ENCODE results near the gene SLC23A1.

The SLC23A1 gene

GRCh38 chr5:139383275-139383992 lies at the start of gene SLC23A1:
Gene SLC23A1, minus strand, starts transcription at chr5:139383297. Its CDS starts 44 bp downstream, at chr5:139383253.
- Histone ChIP-seq H3K27ac (ENCODE audit: low read depth, low read length) (no peak within 1 kb of the TSS), H3K9ac (ENCODE audit: low read length) (no peak within 1 kb of the TSS), H3K4me3 (ENCODE audit: low read length) (no peak within 1 kb of the TSS), H3K27me3 (ENCODE audit: control insufficient read depth, insufficient read depth, low read length) (no peaks in the 10 kb centered on the region), H3K36me3 (ENCODE audit: control insufficient read depth, insufficient read depth, low read length) (no peaks in the 10 kb centered on the region), H3K4me1 (ENCODE audit: control insufficient read depth, insufficient read depth, low read length) (no peaks in the 10 kb centered on the region)

- Histone ChIP-seq H3K27ac (ENCODE audit: low read depth, low read length) (no peak overlapping the region), H3K4me3 (ENCODE audit: low read length) (no peak overlapping the region), H3K27me3 (ENCODE audit: control insufficient read depth, insufficient read depth, low read length) (no peaks in the 10 kb centered on the region), H3K4me1 (ENCODE audit: control insufficient read depth, insufficient read depth, low read length) (no peaks in the 10 kb centered on the region), H3K36me3 (ENCODE audit: control insufficient read depth, insufficient read depth, low read length) (no peaks in the 10 kb centered on the region), H3K9ac (ENCODE audit: low read length) (no peak overlapping the region)
Observed at GRCh38 chr5:139431706-139432105, 48.6 kb upstream of the SLC23A1 start.

GRCh38 chr5:139430015-139430414 lies 46.9 kb upstream of the SLC23A1 start:
- H3K27ac ChIP-seq (ENCODE audit: low read depth, low read length) = no peak overlapping the region
- H3K27me3 ChIP-seq (ENCODE audit: control insufficient read depth, insufficient read depth, low read length) = no peaks in the 10 kb centered on the region
- H3K4me1 ChIP-seq (ENCODE audit: control insufficient read depth, insufficient read depth, low read length) = no peaks in the 10 kb centered on the region
- H3K4me3 ChIP-seq (ENCODE audit: low read length) = no peak overlapping the region
- H3K9ac ChIP-seq (ENCODE audit: low read length) = no peak overlapping the region
- no peaks in the 10 kb centered on the region for H3K36me3 ChIP-seq (ENCODE audit: control insufficient read depth, insufficient read depth, low read length)

GRCh38 chr5:139426203-139426885 lies 43.2 kb upstream of the SLC23A1 start:
- Histone ChIP-seq H3K27me3 (ENCODE audit: control insufficient read depth, insufficient read depth, low read length) (no peaks in the 10 kb centered on the region), H3K36me3 (ENCODE audit: control insufficient read depth, insufficient read depth, low read length) (no peaks in the 10 kb centered on the region), H3K9ac (ENCODE audit: low read length) (no peak overlapping the region), H3K4me3 (ENCODE audit: low read length) (no peak overlapping the region), H3K4me1 (ENCODE audit: control insufficient read depth, insufficient read depth, low read length) (no peaks in the 10 kb centered on the region), H3K27ac (ENCODE audit: low read depth, low read length) (no peak overlapping the region)

GRCh38 chr5:139425497-139425896 lies 42.4 kb upstream of the SLC23A1 start:
- Histone ChIP-seq H3K9ac (ENCODE audit: low read length) (no peak overlapping the region), H3K4me3 (ENCODE audit: low read length) (no peak overlapping the region), H3K4me1 (ENCODE audit: control insufficient read depth, insufficient read depth, low read length) (no peaks in the 10 kb centered on the region), H3K36me3 (ENCODE audit: control insufficient read depth, insufficient read depth, low read length) (no peaks in the 10 kb centered on the region), H3K27me3 (ENCODE audit: control insufficient read depth, insufficient read depth, low read length) (no peaks in the 10 kb centered on the region), H3K27ac (ENCODE audit: low read depth, low read length) (no peak overlapping the region)

- H3K4me3 ChIP-seq (ENCODE audit: low read length) = no peak overlapping the region
- H3K27ac ChIP-seq (ENCODE audit: low read depth, low read length) = no peak overlapping the region
- H3K27me3 ChIP-seq (ENCODE audit: control insufficient read depth, insufficient read depth, low read length) = no peaks in the 10 kb centered on the region
- peaks cover 2% of the 10 kb centered on the region for H3K4me1 ChIP-seq (ENCODE audit: control insufficient read depth, insufficient read depth, low read length)
- H3K36me3 ChIP-seq (ENCODE audit: control insufficient read depth, insufficient read depth, low read length) = peaks cover 7% of the 10 kb centered on the region
- no peak overlapping the region for H3K9ac ChIP-seq (ENCODE audit: low read length)
Observed at GRCh38 chr5:139422307-139422893, 39.3 kb upstream of the SLC23A1 start.

- peaks cover 7% of the 10 kb centered on the region for H3K36me3 ChIP-seq (ENCODE audit: control insufficient read depth, insufficient read depth, low read length)
- no peak overlapping the region for H3K27ac ChIP-seq (ENCODE audit: low read depth, low read length)
Observed at GRCh38 chr5:139419226-139420192, 36.4 kb upstream of the SLC23A1 start.

GRCh38 chr5:139418793-139419192 lies 35.7 kb upstream of the SLC23A1 start:
- Histone ChIP-seq H3K27ac (ENCODE audit: low read depth, low read length) (no peak overlapping the region), H3K36me3 (ENCODE audit: control insufficient read depth, insufficient read depth, low read length) (peaks cover 7% of the 10 kb centered on the region), H3K4me3 (ENCODE audit: low read length) (no peak overlapping the region), H3K4me1 (ENCODE audit: control insufficient read depth, insufficient read depth, low read length) (peaks cover 23% of the 10 kb centered on the region), H3K9ac (ENCODE audit: low read length) (no peak overlapping the region), H3K27me3 (ENCODE audit: control insufficient read depth, insufficient read depth, low read length) (no peaks in the 10 kb centered on the region)

More at GRCh38 chr5:139419226-139420192, 36.4 kb upstream of the SLC23A1 start:
- Histone ChIP-seq H3K27me3 (ENCODE audit: control insufficient read depth, insufficient read depth, low read length) (no peaks in the 10 kb centered on the region), H3K4me1 (ENCODE audit: control insufficient read depth, insufficient read depth, low read length) (peaks cover 20% of the 10 kb centered on the region), H3K9ac (ENCODE audit: low read length) (no peak overlapping the region), H3K4me3 (ENCODE audit: low read length) (no peak overlapping the region)

- H3K4me1 ChIP-seq (ENCODE audit: control insufficient read depth, insufficient read depth, low read length) = peaks cover 23% of the 10 kb centered on the region
- H3K9ac ChIP-seq (ENCODE audit: low read length) = no peak overlapping the region
Observed at GRCh38 chr5:139417214-139417613, 34.1 kb upstream of the SLC23A1 start.

GRCh38 chr5:139416651-139417050 lies 33.6 kb upstream of the SLC23A1 start:
- Histone ChIP-seq H3K27me3 (ENCODE audit: control insufficient read depth, insufficient read depth, low read length) (no peaks in the 10 kb centered on the region), H3K4me3 (ENCODE audit: low read length) (no peak overlapping the region), H3K36me3 (ENCODE audit: control insufficient read depth, insufficient read depth, low read length) (peaks cover 7% of the 10 kb centered on the region), H3K27ac (ENCODE audit: low read depth, low read length) (no peak overlapping the region), H3K4me1 (ENCODE audit: control insufficient read depth, insufficient read depth, low read length) (peaks cover 23% of the 10 kb centered on the region), H3K9ac (ENCODE audit: low read length) (no peak overlapping the region)

More at GRCh38 chr5:139417214-139417613, 34.1 kb upstream of the SLC23A1 start:
- no peak overlapping the region for H3K27ac ChIP-seq (ENCODE audit: low read depth, low read length)
- peaks cover 7% of the 10 kb centered on the region for H3K36me3 ChIP-seq (ENCODE audit: control insufficient read depth, insufficient read depth, low read length)
- H3K27me3 ChIP-seq (ENCODE audit: control insufficient read depth, insufficient read depth, low read length) = no peaks in the 10 kb centered on the region
- no peak overlapping the region for H3K4me3 ChIP-seq (ENCODE audit: low read length)

GRCh38 chr5:139415869-139416268 lies 32.8 kb upstream of the SLC23A1 start:
- Histone ChIP-seq H3K4me3 (ENCODE audit: low read length) (no peak overlapping the region), H3K27me3 (ENCODE audit: control insufficient read depth, insufficient read depth, low read length) (no peaks in the 10 kb centered on the region), H3K4me1 (ENCODE audit: control insufficient read depth, insufficient read depth, low read length) (peaks cover 28% of the 10 kb centered on the region), H3K9ac (ENCODE audit: low read length) (no peak overlapping the region), H3K27ac (ENCODE audit: low read depth, low read length) (no peak overlapping the region), H3K36me3 (ENCODE audit: control insufficient read depth, insufficient read depth, low read length) (peaks cover 7% of the 10 kb centered on the region)

All from rectal smooth muscle tissue (tissue), 1 donor.